ENCODE measurements around the gene RXFP1.

DNA sequence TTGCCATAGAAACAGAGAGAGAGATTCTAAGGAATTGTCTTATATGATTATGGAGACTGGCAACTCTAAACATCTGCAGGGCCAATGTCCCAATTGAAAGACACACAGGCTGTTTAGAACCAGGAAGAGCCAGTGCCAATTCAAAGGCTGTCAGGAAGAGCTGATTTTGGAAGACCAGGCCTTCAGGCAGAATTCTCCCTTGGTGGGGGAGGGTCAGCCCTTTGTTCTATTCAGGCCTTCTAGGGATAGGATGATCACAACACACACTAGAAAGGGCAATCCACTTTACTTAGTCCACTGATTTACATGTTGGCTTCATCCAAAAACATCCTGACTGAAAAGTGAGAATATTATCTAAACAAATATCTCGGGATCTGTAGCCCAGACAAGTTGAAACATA is 134.8 kb downstream of the RXFP1 start:
- TF ChIP-seq, protein P1, sequence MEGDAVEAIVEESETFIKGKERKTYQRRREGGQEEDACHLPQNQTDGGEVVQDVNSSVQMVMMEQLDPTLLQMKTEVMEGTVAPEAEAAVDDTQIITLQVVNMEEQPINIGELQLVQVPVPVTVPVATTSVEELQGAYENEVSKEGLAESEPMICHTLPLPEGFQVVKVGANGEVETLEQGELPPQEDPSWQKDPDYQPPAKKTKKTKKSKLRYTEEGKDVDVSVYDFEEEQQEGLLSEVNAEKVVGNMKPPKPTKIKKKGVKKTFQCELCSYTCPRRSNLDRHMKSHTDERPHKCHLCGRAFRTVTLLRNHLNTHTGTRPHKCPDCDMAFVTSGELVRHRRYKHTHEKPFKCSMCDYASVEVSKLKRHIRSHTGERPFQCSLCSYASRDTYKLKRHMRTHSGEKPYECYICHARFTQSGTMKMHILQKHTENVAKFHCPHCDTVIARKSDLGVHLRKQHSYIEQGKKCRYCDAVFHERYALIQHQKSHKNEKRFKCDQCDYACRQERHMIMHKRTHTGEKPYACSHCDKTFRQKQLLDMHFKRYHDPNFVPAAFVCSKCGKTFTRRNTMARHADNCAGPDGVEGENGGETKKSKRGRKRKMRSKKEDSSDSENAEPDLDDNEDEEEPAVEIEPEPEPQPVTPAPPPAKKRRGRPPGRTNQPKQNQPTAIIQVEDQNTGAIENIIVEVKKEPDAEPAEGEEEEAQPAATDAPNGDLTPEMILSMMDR (IDR thresholded peaks at IDR 0.05): no peak
- no peak for TF ChIP-seq POLR2A (IDR thresholded peaks at IDR 0.05)
- TF ChIP-seq EP300 (IDR thresholded peaks at IDR 0.05): no peak
- TF ChIP-seq POLR2AphosphoS5 (IDR thresholded peaks at IDR 0.05): no peak
